ENCODE data around the gene FLNB. TPM values are rescaled to one million over a fixed set of nuclear protein-coding genes. Genes with fewer than 3 reads are reported as not detected.

FLNB gene
- total RNA-seq, 2 experiments from 2014 or later: 39.7 to 42.1 TPM

DNA sequence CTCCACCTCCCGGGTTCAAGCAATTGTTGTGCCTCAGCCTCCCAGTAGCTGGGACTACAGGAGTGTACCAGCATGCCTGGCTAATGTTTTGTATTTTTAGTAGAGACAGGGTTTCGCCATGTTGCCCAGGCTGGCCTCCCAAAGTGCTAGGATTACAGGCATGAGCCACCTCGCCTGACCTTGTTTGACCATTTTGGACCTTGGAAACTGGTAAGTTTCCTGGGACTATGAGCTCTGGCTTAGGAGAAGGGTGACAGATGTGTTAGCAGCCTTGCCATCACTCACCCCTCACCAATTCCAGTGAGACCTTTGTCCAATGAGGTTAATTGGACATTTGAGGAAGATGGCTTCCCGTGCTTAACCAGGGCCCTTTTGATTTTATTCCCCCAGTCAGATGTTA, 182.7 kb downstream of the FLNB start:
- CTCF ChIA-PET: no interaction called here
- Mint-ChIP-seq H3K27ac (no peak overlapping the region), H3K36me3 (ENCODE audit: low read depth) (no peaks in the 10 kb centered on the region), H3K27me3 (no peaks in the 10 kb centered on the region), H3K4me1 (ENCODE audit: low read depth) (no peaks in the 10 kb centered on the region), H3K4me3 (no peak overlapping the region), H3K9me3 (no peaks in the 10 kb centered on the region)
- no peaks in the 10 kb centered on the region for H3K36me3 ChIP-seq (ENCODE audit: insufficient read depth, low read length)
- DNase-seq (no peak), ATAC-seq (ENCODE audit: poor library complexity) (no peak)
- no peaks in the 10 kb centered on the region for H3K27me3 ChIP-seq (ENCODE audit: control insufficient read depth in 1 of 2, insufficient read depth in 2 of 2, low read length in 2 of 2)
- no peak overlapping the region for H3K27ac ChIP-seq (ENCODE audit: low read depth in 1 of 2, low read length in 2 of 2)
- H3K4me3 ChIP-seq (ENCODE audit: low read length): no peak overlapping the region
- no peaks in the 10 kb centered on the region for H3K9me3 ChIP-seq (ENCODE audit: control insufficient read depth in 1 of 2, insufficient read depth in 1 of 2, low read length in 2 of 2)
- H3K4me1 ChIP-seq (ENCODE audit: insufficient read depth, low read length): peaks cover 5% of the 10 kb centered on the region
- intact Hi-C loops (cut with DNase I, micrococcal nuclease): no loop called here
- POLR2A ChIA-PET: no interaction called here
- TF ChIP-seq, protein P1, sequence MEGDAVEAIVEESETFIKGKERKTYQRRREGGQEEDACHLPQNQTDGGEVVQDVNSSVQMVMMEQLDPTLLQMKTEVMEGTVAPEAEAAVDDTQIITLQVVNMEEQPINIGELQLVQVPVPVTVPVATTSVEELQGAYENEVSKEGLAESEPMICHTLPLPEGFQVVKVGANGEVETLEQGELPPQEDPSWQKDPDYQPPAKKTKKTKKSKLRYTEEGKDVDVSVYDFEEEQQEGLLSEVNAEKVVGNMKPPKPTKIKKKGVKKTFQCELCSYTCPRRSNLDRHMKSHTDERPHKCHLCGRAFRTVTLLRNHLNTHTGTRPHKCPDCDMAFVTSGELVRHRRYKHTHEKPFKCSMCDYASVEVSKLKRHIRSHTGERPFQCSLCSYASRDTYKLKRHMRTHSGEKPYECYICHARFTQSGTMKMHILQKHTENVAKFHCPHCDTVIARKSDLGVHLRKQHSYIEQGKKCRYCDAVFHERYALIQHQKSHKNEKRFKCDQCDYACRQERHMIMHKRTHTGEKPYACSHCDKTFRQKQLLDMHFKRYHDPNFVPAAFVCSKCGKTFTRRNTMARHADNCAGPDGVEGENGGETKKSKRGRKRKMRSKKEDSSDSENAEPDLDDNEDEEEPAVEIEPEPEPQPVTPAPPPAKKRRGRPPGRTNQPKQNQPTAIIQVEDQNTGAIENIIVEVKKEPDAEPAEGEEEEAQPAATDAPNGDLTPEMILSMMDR (IDR thresholded peaks at IDR 0.05): no peak

DNA sequence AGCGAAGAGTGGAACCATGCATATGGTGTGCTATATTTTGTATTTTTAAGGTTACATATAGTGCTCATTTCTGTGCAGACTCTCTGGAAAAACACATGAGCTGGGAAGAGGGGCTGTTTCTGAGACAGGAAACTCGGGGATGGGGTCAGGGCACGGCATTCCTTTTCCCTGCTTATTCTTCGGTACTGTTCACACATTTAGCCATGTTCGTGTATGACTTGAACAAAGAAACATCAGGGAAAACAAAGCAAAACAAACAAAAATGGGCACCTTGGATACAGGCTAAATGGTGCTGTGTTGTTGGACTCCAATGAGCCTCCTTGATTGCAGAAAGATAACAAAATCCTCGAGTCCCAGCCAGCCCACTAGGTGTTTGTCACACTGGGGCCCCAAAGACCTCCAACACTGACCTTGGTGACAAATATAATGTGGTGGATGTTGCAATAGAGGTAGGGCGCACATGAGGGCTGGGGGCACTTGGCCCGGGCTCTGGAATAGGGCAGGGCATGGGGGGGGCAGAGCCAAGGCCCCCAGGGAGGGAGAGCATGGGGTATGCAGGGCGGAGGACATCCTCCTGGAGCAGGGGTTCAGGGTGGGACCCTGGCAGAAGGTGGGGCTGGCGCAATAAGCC, 183.3 kb downstream of the FLNB start:
- POLR2A ChIA-PET: no interaction called here
- H3K9me3 ChIP-seq (ENCODE audit: control insufficient read depth in 1 of 2, insufficient read depth in 1 of 2, low read length in 2 of 2): no peaks in the 10 kb centered on the region
- no peak overlapping the region for H3K27ac Mint-ChIP-seq
- H3K27me3 ChIP-seq (ENCODE audit: control insufficient read depth in 1 of 2, insufficient read depth in 2 of 2, low read length in 2 of 2): no peaks in the 10 kb centered on the region
- H3K9me3 Mint-ChIP-seq: no peaks in the 10 kb centered on the region
- TF ChIP-seq, protein P1 (IDR thresholded peaks at IDR 0.05): no peak
- no peak for ATAC-seq (ENCODE audit: poor library complexity)
- no peaks in the 10 kb centered on the region for H3K27me3 Mint-ChIP-seq
- no peak overlapping the region for H3K27ac ChIP-seq (ENCODE audit: low read depth in 1 of 2, low read length in 2 of 2)
- H3K4me3 ChIP-seq (ENCODE audit: low read length): no peak overlapping the region
- H3K4me1 ChIP-seq (ENCODE audit: insufficient read depth, low read length): peaks cover 5% of the 10 kb centered on the region
- no peaks in the 10 kb centered on the region for H3K36me3 Mint-ChIP-seq (ENCODE audit: low read depth)
- H3K36me3 ChIP-seq (ENCODE audit: insufficient read depth, low read length): no peaks in the 10 kb centered on the region
- no peaks in the 10 kb centered on the region for H3K4me1 Mint-ChIP-seq (ENCODE audit: low read depth)
- no peak for DNase-seq
- intact Hi-C loops (cut with DNase I, micrococcal nuclease): no loop called here
- CTCF ChIA-PET: no interaction called here
- H3K4me3 Mint-ChIP-seq: no peak overlapping the region

DNA sequence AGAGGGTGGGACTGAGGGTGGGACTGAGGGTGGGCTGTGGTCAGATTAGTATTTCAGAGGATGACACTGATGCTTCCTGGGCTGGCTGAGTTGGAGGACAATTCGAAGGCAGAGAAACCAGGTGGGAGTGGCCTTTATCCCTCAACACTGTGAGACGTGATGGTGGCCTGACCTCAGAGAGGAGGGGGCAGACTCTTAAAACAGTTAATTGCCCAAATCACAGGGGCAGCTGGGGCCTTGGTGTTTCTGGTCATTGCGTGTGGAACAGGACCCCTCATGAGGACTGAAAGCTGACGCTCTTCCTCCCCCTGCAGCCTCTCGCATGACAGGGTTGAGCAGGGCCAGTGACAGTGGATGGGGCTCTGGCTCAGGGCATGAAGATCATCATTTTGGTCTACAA, 183.8 kb downstream of the FLNB start:
- Mint-ChIP-seq H3K27me3 (no peaks in the 10 kb centered on the region), H3K4me3 (no peak overlapping the region), H3K36me3 (ENCODE audit: low read depth) (no peaks in the 10 kb centered on the region), H3K4me1 (ENCODE audit: low read depth) (no peaks in the 10 kb centered on the region), H3K27ac (no peak overlapping the region), H3K9me3 (no peaks in the 10 kb centered on the region)
- ChIA-PET CTCF (no interaction called here), POLR2A (no interaction called here)
- no peak for ATAC-seq (ENCODE audit: poor library complexity)
- Histone ChIP-seq H3K4me1 (ENCODE audit: insufficient read depth, low read length) (peaks cover 5% of the 10 kb centered on the region), H3K4me3 (ENCODE audit: low read length) (no peak overlapping the region), H3K27ac (ENCODE audit: low read depth in 1 of 2, low read length in 2 of 2) (no peak overlapping the region), H3K9me3 (ENCODE audit: control insufficient read depth in 1 of 2, insufficient read depth in 1 of 2, low read length in 2 of 2) (no peaks in the 10 kb centered on the region), H3K36me3 (ENCODE audit: insufficient read depth, low read length) (no peaks in the 10 kb centered on the region), H3K27me3 (ENCODE audit: control insufficient read depth in 1 of 2, insufficient read depth in 2 of 2, low read length in 2 of 2) (no peaks in the 10 kb centered on the region)
- intact Hi-C loops (cut with DNase I, micrococcal nuclease): no loop called here
- TF ChIP-seq, protein P1 (IDR thresholded peaks at IDR 0.05): no peak
- no peak for DNase-seq
